Adrenal gland (tissue), 5 donors: ENCODE data around the gene RAF1.

Experiments
- POLR2A ChIP-seq, 2 donors: fragments of 450-650 bp; IDR thresholded peaks; one replicate each; pipeline ENCODE4 v1.6.1; 2017; ENCODE audit warnings: antibody characterized with exemption in 2 of 2, mild to moderate bottlenecking in 2 of 2, moderate library complexity in 1 of 2
- TF ChIP-seq, protein P1 (sequence below), 6 experiments: fragments of 450-650 bp in 4 of 6; fragments of 200-600 bp in 2 of 6; sonication (generic) in 1 of 6; IDR thresholded peaks; 1 replicate in 5 of 6; 2 replicates in 1 of 6; pipeline versions ENCODE4 v1.5.1 to v1.8.0; 2016 to 2021; ENCODE audit warnings: antibody characterized with exemption in 6 of 6, mild to moderate bottlenecking in 2 of 6, moderate library complexity in 1 of 6
- donor health status: DM: no; HTN: no; CAD: no.

DNA sequence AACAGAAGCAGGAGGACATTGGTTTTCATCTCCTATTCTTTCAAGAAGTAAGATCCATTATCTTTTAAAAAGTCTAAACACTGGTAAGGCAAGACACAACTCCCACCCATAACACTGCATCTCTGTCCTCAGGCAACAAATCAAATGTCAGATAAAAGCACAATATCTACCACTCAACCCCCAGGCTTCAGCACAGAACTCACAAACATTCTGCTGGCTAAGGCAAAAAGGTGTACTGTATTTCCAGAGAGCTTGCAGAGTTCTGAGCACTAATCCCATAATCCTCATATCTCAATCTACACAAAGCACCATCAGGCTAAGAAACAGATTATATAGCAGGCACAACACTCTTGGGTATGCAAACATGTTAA is 20.9 kb downstream of the RAF1 start:
- TF ChIP-seq, protein P1, sequence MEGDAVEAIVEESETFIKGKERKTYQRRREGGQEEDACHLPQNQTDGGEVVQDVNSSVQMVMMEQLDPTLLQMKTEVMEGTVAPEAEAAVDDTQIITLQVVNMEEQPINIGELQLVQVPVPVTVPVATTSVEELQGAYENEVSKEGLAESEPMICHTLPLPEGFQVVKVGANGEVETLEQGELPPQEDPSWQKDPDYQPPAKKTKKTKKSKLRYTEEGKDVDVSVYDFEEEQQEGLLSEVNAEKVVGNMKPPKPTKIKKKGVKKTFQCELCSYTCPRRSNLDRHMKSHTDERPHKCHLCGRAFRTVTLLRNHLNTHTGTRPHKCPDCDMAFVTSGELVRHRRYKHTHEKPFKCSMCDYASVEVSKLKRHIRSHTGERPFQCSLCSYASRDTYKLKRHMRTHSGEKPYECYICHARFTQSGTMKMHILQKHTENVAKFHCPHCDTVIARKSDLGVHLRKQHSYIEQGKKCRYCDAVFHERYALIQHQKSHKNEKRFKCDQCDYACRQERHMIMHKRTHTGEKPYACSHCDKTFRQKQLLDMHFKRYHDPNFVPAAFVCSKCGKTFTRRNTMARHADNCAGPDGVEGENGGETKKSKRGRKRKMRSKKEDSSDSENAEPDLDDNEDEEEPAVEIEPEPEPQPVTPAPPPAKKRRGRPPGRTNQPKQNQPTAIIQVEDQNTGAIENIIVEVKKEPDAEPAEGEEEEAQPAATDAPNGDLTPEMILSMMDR (IDR thresholded peaks at IDR 0.05) = no peak
- TF ChIP-seq POLR2A (IDR thresholded peaks at IDR 0.05) = no peak
